Activated T-cell treated with anti-CD3 and anti-CD28 coated beads, Interleukin-2, amount 50 U/mL, for 72 hours (primary cell): ENCODE data around the gene ANKFN1. TPM values are rescaled to one million over a fixed set of nuclear protein-coding genes. Genes with fewer than 3 reads are reported as not detected.

Source experiments
- ATAC-seq, 2 donors: fragments of 150-1000 bp; cut with Tn5 transposase; replicated peaks in 1 of 2; 2 replicates each; pipeline ENCODE4 v1.10.0; 2021; ENCODE audit warnings: moderate library complexity in 2 of 2, mild to moderate bottlenecking in 1 of 2
- DNase-seq, 2 donors: peaks; one replicate each; pipeline ENCODE4 v3.0.0; 2021 to 2022; ENCODE audit warnings: mixed read lengths in 1 of 2
- H3K27ac Mint-ChIP-seq: one replicate; pipeline ENCODE4 v1.8.0; 2022; ENCODE audit warnings: mild to moderate bottlenecking, moderate library complexity, mixed read lengths
- H3K27me3 Mint-ChIP-seq: one replicate; pipeline ENCODE4 v1.8.0; 2022; ENCODE audit warnings: low read depth, mixed read lengths
- H3K36me3 Mint-ChIP-seq, 2 donors: one replicate each; pipeline ENCODE4 v1.8.0; 2022; ENCODE audit warnings: mixed read lengths in 2 of 2, mild to moderate bottlenecking in 1 of 2; ENCODE audit not compliant: insufficient read depth in 2 of 2
- H3K4me1 Mint-ChIP-seq: one replicate; pipeline ENCODE4 v1.8.0; 2022; ENCODE audit warnings: low read depth, mixed read lengths
- H3K4me3 Mint-ChIP-seq, 2 donors: one replicate each; pipeline ENCODE4 v1.8.0; 2022; ENCODE audit warnings: mild to moderate bottlenecking in 2 of 2, mixed read lengths in 2 of 2, moderate library complexity in 2 of 2
- H3K9me3 Mint-ChIP-seq, 2 donors: one replicate each; pipeline ENCODE4 v1.8.0; 2022; ENCODE audit warnings: mixed read lengths in 2 of 2
- total RNA-seq, 2 donors: library from RNA; stranded (reverse); gene quantifications; one replicate each; pipeline ENCODE4 v1.2.3, GENCODE V29; 2022

ANKFN1 gene
- total RNA-seq, 2 donors from 2014 or later, result not detected

DNA sequence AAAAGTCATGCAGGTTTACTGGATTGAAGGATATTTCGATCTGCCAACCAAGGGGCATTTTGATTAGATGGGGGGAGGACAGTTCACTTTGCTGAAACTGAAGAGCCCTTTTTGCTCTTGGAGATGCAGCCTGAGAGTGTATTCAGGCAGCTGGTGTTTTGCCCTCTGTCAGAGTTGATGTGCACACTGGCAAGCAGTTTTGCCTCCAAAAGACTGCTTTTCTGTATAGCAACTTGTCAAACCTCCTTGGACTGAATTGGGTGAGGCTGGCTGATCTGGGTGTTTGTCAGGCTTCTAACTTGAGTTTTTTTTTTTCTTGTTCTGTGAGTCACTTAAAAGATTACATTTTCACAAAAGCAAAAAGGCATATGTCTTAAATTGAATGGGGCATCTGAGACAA is 22.6 kb upstream of the ANKFN1 start:
- no peak for DNase-seq
- Mint-ChIP-seq H3K9me3 (no peaks in the 10 kb centered on the region), H3K4me1 (no peaks in the 10 kb centered on the region), H3K36me3 (no peaks in the 10 kb centered on the region), H3K27ac (no peak overlapping the region), H3K27me3 (no peaks in the 10 kb centered on the region), H3K4me3 (no peak overlapping the region)
- ATAC-seq, result no peak

DNA sequence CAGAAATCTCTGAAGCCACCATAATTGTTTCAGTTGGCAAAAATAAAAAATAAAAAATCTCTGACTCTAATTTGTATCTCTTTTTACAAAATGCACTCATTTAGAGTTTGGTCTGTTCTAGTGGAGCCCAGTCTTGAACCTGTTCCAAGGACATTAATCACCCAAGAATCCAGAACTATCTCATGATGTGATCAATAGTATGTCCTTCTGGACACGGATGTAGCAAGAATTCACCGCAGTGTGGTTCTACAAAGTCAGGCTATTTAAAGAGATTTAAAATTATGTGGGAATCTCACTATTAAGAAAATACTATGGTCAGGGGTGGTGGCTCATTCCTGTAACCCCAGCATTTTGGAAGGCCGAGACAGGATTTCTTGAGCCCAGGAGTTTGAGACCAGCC is 21.8 kb upstream of the ANKFN1 start:
- Mint-ChIP-seq H3K9me3 (no peaks in the 10 kb centered on the region), H3K4me1 (no peaks in the 10 kb centered on the region), H3K27ac (no peak overlapping the region), H3K27me3 (no peaks in the 10 kb centered on the region), H3K36me3 (no peaks in the 10 kb centered on the region), H3K4me3 (no peak overlapping the region)
- DNase-seq, result no peak
- ATAC-seq, result no peak

DNA sequence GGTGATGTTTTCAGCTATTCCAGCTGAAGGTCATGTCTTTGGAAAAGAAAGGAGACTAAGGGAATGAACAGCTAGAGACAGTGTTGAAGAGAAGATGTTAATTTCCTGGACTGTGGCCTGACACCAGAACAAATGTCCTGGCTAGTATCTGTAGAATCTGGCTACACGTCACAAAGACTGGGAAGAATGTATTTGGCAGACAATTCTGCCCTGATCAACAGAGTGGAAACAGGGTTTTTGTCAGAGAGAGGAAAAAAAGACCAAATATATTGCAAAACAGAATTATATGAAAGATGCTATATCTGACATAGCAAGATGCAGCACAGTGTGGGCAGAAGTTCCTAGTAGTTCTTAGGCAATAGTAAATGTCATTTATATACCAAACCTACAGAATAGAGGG is 17.0 kb upstream of the ANKFN1 start:
- DNase-seq (no peak), ATAC-seq (no peak)
- Mint-ChIP-seq H3K27ac (no peak overlapping the region), H3K9me3 (no peaks in the 10 kb centered on the region), H3K36me3 (no peaks in the 10 kb centered on the region), H3K27me3 (no peaks in the 10 kb centered on the region), H3K4me3 (no peak overlapping the region), H3K4me1 (no peaks in the 10 kb centered on the region)

DNA sequence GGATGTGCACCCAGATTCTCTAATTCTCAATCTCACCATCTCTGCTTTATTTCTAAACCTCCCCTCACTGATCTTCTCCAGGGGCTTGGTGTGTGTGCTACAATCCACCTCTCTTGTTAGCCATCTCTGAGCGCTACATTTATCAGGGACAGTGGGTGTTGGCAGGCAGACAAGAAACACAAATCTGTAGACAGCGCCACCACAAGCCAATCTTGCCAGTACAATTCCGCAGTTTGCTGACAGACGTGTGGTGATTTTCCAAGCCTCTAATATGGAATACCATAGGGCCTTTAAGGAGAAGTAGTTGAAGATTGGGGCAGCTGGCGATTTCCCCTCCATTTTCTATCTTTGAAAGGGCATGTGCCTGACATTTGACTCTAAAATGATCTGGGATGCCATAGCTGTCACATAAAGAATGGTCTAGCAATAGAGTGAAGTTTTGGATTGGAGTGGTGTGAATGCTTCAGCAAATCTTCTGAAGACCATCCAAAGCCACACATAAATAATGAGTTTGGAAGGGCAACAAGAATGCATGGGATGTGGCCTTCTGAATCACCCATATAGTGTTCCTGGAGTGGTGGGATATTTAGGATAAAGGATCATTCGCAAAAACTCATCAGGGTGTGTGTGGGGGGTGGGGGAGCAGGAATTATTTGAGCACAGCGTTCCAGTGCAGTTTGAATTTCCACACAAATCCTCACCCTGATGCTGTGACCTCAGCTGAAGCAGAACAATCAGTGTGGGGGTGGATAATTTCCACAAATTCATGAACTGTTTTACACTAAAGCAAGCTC is 12.0 kb upstream of the ANKFN1 start:
- no peak overlapping the region for H3K27ac Mint-ChIP-seq
- no peaks in the 10 kb centered on the region for H3K36me3 Mint-ChIP-seq
- H3K27me3 Mint-ChIP-seq, result no peaks in the 10 kb centered on the region
- DNase-seq, result no peak
- no peak overlapping the region for H3K4me3 Mint-ChIP-seq
- no peak for ATAC-seq
- H3K4me1 Mint-ChIP-seq, result no peaks in the 10 kb centered on the region
- H3K9me3 Mint-ChIP-seq, result no peaks in the 10 kb centered on the region

DNA sequence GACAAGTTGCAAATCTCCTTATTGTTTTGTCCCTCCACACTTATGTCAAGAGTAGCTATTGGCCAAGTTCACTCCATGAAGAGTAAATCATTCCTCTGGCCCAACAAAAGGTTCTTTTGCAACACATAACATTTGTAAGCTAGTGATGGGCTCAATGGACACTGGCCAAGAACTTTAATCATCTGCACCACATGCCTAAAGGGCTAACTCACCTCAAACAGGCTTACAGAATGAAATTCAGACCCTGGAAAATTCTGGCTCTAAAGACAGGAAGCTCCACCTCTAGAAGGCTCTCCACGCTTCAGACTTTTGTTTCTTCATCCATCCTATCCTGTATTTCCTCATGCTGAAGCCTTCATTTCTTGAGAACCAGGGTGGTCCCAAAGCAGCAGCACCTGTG is 10.9 kb upstream of the ANKFN1 start:
- Mint-ChIP-seq H3K27me3 (no peaks in the 10 kb centered on the region), H3K4me3 (no peak overlapping the region), H3K9me3 (no peaks in the 10 kb centered on the region), H3K27ac (no peak overlapping the region), H3K36me3 (no peaks in the 10 kb centered on the region), H3K4me1 (no peaks in the 10 kb centered on the region)
- ATAC-seq, result no peak
- no peak for DNase-seq

DNA sequence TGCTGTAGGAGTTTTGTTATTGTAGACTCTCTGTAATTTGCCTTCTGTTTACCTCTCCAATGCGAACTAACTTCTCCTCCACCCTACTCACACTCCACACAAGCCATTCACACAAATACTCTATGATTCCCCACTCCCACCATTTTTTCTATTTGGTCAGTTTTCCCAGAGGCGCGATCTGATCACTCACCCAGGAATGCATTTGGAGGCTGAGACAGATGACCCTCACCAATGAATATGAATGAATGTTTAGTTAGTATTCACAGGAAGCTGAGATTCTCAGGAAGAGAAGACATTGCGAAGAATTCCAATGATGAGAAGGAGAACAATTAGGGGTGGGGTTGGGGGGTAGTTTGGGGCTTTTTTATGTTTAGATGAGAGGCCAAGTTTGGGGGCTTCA is 10.5 kb upstream of the ANKFN1 start:
- no peaks in the 10 kb centered on the region for H3K9me3 Mint-ChIP-seq
- no peak overlapping the region for H3K27ac Mint-ChIP-seq
- no peaks in the 10 kb centered on the region for H3K27me3 Mint-ChIP-seq
- H3K36me3 Mint-ChIP-seq, result no peaks in the 10 kb centered on the region
- no peak overlapping the region for H3K4me3 Mint-ChIP-seq
- H3K4me1 Mint-ChIP-seq, result no peaks in the 10 kb centered on the region
- ATAC-seq, result no peak
- DNase-seq, result no peak

DNA sequence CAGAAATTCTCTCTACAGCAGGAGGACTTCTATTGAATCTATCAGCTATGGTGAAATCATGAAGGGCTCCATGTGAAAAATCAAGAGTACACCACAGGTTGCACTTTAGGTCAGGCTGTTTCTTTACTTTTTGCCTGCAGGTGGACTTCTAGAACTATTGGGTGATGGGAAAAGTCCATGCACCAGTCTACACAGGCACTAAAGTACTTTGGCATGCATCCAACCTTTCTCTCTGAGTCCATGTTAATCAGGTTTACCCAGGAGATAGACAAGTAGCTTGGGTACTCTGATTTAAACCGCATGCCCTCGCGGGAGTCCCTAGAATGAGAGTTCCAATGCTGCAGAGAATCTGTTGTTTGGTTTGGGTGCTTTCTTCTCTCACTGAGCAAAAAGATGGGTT is 9.1 kb upstream of the ANKFN1 start:
- Mint-ChIP-seq H3K36me3 (no peaks in the 10 kb centered on the region), H3K4me3 (no peak overlapping the region), H3K27me3 (peaks cover 10% of the 10 kb centered on the region), H3K4me1 (no peaks in the 10 kb centered on the region), H3K9me3 (no peaks in the 10 kb centered on the region), H3K27ac (no peak overlapping the region)
- no peak for DNase-seq
- ATAC-seq, result no peak

DNA sequence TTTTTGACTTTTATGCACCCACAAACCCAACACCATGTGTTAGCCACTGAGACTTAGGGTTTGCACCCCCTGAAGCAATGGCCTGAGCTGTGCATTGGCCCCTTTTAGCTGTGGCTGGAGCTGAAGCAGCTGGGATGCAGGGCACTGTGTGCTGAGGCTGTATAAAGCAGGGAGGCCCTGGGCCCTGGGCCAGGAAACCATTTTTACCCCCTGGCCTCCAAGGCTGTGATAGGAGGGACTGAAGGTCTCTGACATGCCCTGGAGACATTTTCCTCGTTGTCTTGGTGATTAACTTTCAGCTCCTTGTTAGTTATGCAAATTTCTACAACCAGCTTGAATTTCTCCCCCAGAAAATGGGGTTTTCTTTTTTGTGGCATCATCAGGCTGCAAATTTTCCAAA is 6.7 kb upstream of the ANKFN1 start:
- no peaks in the 10 kb centered on the region for H3K4me1 Mint-ChIP-seq
- no peak overlapping the region for H3K4me3 Mint-ChIP-seq
- H3K27me3 Mint-ChIP-seq, result peaks cover 10% of the 10 kb centered on the region
- no peaks in the 10 kb centered on the region for H3K36me3 Mint-ChIP-seq
- DNase-seq, result no peak
- no peaks in the 10 kb centered on the region for H3K9me3 Mint-ChIP-seq
- no peak overlapping the region for H3K27ac Mint-ChIP-seq
- no peak for ATAC-seq

DNA sequence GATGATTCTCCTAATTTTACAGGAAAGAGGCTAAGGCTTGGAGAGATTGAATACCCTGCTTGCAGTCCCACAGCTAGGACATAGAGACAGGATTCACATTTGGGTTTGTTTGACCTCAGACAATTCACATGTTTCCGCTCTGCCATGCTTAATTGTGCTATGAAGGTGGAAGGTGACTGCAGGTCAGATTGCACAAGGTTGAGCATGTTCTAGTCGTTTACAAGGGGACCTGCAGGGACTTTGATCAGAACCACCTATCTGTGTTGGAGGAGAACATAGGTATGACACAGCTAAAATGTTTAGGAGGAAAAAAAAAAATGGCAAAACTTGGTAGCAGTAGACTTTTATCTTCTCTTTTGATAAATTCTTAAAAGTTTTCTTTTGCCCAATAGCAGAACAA is 4.9 kb upstream of the ANKFN1 start:
- no peaks in the 10 kb centered on the region for H3K36me3 Mint-ChIP-seq
- H3K9me3 Mint-ChIP-seq, result no peaks in the 10 kb centered on the region
- H3K4me3 Mint-ChIP-seq, result no peak overlapping the region
- no peaks in the 10 kb centered on the region for H3K4me1 Mint-ChIP-seq
- ATAC-seq (no peak), DNase-seq (no peak)
- peaks cover 10% of the 10 kb centered on the region for H3K27me3 Mint-ChIP-seq
- H3K27ac Mint-ChIP-seq, result no peak overlapping the region

DNA sequence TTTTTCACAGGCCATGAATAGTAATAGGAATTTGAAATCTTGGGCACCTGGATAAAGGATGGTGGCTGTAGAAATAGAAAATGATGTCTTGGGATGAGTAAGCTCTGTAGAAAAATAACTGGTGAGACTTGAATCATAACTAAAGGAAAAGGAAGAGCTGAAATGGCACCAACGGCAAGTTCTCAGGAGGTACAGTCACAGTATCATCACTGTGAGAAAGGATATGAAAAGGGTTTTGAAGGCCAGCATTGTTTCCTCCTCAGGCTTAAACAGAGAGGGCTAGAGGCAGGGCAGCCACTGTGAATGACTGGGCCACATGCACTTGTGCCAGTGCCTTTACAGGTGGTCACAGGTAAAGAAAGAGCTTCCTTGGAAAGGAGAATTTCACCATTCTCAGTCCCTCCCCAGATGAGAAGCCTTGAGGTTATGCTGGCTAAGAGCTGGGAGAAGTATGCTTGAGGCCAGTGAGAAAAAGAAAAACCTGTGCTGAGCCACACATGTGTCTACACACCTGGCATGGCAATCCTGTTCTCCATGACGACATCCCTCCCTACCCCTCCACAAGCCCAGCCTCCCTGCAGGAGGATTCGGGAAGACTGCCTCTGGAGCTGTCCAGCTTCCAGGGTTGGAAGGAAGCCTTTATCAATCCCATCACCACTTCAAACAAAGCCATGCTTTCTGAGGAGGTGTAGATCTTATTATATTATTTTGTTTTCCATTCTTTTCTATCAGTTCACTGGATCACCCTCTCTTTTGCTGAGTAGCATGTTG is 3.8 kb upstream of the ANKFN1 start:
- peaks cover 10% of the 10 kb centered on the region for H3K27me3 Mint-ChIP-seq
- ATAC-seq (no peak), DNase-seq (no peak)
- H3K36me3 Mint-ChIP-seq, result no peaks in the 10 kb centered on the region
- H3K9me3 Mint-ChIP-seq, result no peaks in the 10 kb centered on the region
- H3K27ac Mint-ChIP-seq, result no peak overlapping the region
- H3K4me1 Mint-ChIP-seq, result no peaks in the 10 kb centered on the region
- no peak overlapping the region for H3K4me3 Mint-ChIP-seq

DNA sequence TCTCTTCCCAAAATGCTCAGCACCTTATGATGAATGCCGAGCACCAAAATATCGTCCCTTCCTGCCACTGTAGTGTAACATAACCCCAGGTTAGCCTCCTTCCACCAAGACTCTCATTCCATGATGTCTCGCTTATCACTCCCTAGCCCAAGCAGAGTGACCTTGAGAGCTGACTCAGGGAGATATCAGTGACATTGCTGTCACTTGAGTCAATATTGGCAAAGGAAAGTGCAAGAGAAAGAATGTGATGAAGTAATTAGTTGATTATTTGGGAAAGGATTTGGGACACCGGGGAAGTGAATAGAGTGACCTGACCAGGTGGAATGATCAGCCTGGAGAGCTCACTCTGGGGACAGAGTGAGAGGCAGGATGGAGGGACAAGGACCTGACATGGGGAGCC is 2.6 kb upstream of the ANKFN1 start:
- H3K27me3 Mint-ChIP-seq, result peaks cover 10% of the 10 kb centered on the region
- H3K9me3 Mint-ChIP-seq, result no peaks in the 10 kb centered on the region
- no peaks in the 10 kb centered on the region for H3K4me1 Mint-ChIP-seq
- ATAC-seq (no peak), DNase-seq (no peak)
- H3K36me3 Mint-ChIP-seq, result no peaks in the 10 kb centered on the region
- H3K27ac Mint-ChIP-seq, result no peak overlapping the region
- H3K4me3 Mint-ChIP-seq, result no peak overlapping the region

DNA sequence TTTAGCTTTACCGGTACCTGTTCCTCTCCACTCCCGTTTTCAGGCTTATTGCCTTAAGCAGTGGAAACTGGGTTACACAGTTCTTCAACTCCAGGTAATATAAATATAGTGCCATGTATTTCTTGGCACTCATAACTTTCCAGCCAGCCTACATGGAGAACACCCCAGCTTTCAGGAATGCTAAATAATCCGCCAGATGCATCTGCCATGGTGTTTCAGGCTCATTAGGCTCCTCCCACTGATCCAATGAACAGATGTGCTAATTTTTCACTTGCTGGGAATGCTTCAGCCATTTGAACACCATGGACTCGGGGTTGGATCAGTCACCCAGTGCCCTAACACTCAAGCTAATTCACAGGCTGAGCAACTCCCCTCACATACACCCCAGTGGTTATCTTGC is 4.6 kb downstream of the ANKFN1 start:
- DNase-seq (no peak), ATAC-seq (no peak)
- Mint-ChIP-seq H3K9me3 (no peaks in the 10 kb centered on the region), H3K27ac (no peak overlapping the region), H3K27me3 (peaks cover 18% of the 10 kb centered on the region), H3K4me1 (no peaks in the 10 kb centered on the region), H3K4me3 (no peak overlapping the region), H3K36me3 (no peaks in the 10 kb centered on the region)

DNA sequence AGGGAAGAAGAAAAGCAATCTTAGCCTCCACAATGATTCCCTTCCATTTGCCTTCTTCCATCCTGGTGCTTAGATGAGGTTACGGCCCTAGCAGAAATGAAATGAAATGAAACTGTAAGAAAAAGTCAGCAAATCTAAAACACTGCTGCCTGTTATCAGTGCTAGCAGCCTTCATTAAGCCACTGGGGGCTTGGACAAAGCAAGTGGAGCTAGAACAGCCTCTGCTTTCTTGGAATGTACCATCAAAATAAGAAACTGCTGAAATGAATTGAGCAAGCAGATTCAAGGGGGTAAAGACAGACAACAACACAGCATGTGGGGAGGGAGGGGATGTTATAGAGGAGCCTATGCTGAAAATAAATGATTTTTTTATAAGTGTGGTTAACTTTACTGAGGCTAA is 5.1 kb downstream of the ANKFN1 start:
- Mint-ChIP-seq H3K27me3 (peaks cover 18% of the 10 kb centered on the region), H3K4me3 (no peak overlapping the region), H3K9me3 (no peaks in the 10 kb centered on the region), H3K27ac (no peak overlapping the region), H3K4me1 (no peaks in the 10 kb centered on the region), H3K36me3 (no peaks in the 10 kb centered on the region)
- DNase-seq (no peak), ATAC-seq (no peak)
